CD14-positive monocyte (primary cell): ENCODE measurements around the gene SLC44A4. TPM values are rescaled to one million over a fixed set of nuclear protein-coding genes. Genes with fewer than 3 reads are reported as not detected.
A peak's percentile ranks its signal among the peaks of the same experiment; 100 is the strongest.

Experiments used
- DNase-seq, 3 donors: peaks; one replicate each; pipeline ENCODE4 v3.0.0-alpha.2; 2011 to 2022
- H2AFZ ChIP-seq: 2 replicates; pipeline ENCODE4 v1.6.0; 2012; ENCODE audit warnings: mild to moderate bottlenecking, low read depth, low read length, inconsistent platforms; ENCODE audit not compliant: insufficient read depth, poor library complexity, severe bottlenecking
- H3K27ac ChIP-seq, 2 donors: 1 replicate in 1 of 2; 2 replicates in 1 of 2; pipeline ENCODE4 v1.5.1; 2012 to 2013; ENCODE audit warnings: low read length in 2 of 2, control low read depth in 1 of 2, inconsistent platforms in 1 of 2, low read depth in 1 of 2, mild to moderate bottlenecking in 1 of 2
- H3K27me3 ChIP-seq, 2 donors: one replicate each; pipeline versions ENCODE4 v1.6.0 to v1.6.1; 2011 to 2013; ENCODE audit warnings: low read length in 2 of 2; ENCODE audit not compliant: control insufficient read depth in 2 of 2, insufficient read depth in 2 of 2
- H3K36me3 ChIP-seq, 2 donors: replicated peaks in 1 of 2; 1 replicate in 1 of 2; 2 replicates in 1 of 2; pipeline versions ENCODE4 v1.5.1 to v1.6.1; 2012 to 2013; ENCODE audit warnings: low read length in 2 of 2, control low read depth in 1 of 2, inconsistent platforms in 1 of 2, mild to moderate bottlenecking in 1 of 2; ENCODE audit not compliant: insufficient read depth in 2 of 2, control insufficient read depth in 1 of 2
- H3K4me1 ChIP-seq, 2 donors: 1 replicate in 1 of 2; 2 replicates in 1 of 2; pipeline versions ENCODE4 v1.5.1 to v1.6.1; 2012 to 2013; ENCODE audit warnings: low read length in 2 of 2, control low read depth in 1 of 2, inconsistent platforms in 1 of 2, mild to moderate bottlenecking in 1 of 2, moderate library complexity in 1 of 2; ENCODE audit not compliant: insufficient read depth in 2 of 2, control insufficient read depth in 1 of 2
- H3K4me2 ChIP-seq: replicated peaks from 2 replicates; pipeline ENCODE3; 2012; ENCODE audit warnings: low read length, moderate library complexity, mild to moderate bottlenecking; ENCODE audit not compliant: poor library complexity, severe bottlenecking; ENCODE audit errors: extremely low read depth
- H3K4me3 ChIP-seq, 3 experiments: fragments of 200-600 bp in 1 of 3; sonication (generic) in 1 of 3; replicated peaks in 1 of 3; 1 replicate in 2 of 3; 2 replicates in 1 of 3; pipeline ENCODE4 v1.5.1; 2011 to 2013; ENCODE audit warnings: low read length in 3 of 3, mild to moderate bottlenecking in 3 of 3, control low read depth in 2 of 3, low read depth in 2 of 3, inconsistent platforms in 1 of 3, moderate library complexity in 1 of 3
- H3K79me2 ChIP-seq: 2 replicates; pipeline ENCODE4 v1.6.0; 2012; ENCODE audit warnings: mild to moderate bottlenecking, control low read depth, inconsistent platforms, low read length, moderate library complexity; ENCODE audit not compliant: insufficient read depth
- H3K9ac ChIP-seq: 2 replicates; pipeline ENCODE4 v1.6.0; 2017; ENCODE audit warnings: low read length, mild to moderate bottlenecking; ENCODE audit not compliant: insufficient read depth, poor library complexity, severe bottlenecking
- H3K9me3 ChIP-seq, 2 donors: replicated peaks in 1 of 2; 1 replicate in 1 of 2; 2 replicates in 1 of 2; pipeline versions ENCODE4 v1.5.1 to v1.6.1; 2012 to 2013; ENCODE audit warnings: low read length in 2 of 2, control low read depth in 1 of 2; ENCODE audit not compliant: control insufficient read depth in 1 of 2, insufficient read depth in 1 of 2
- H4K20me1 ChIP-seq: 2 replicates; pipeline ENCODE4 v1.6.0; 2012; ENCODE audit warnings: mild to moderate bottlenecking, low read length, control low read depth, moderate library complexity; ENCODE audit not compliant: insufficient read depth
- H3K27ac Mint-ChIP-seq, 7 donors: one replicate each; pipeline ENCODE4 v1.8.0; 2020; ENCODE audit warnings: mild to moderate bottlenecking in 7 of 7, mixed read lengths in 7 of 7, moderate library complexity in 6 of 7, inconsistent platforms in 2 of 7
- H3K27me3 Mint-ChIP-seq, 3 donors: one replicate each; pipeline ENCODE4 v1.8.0; 2021 to 2022; ENCODE audit warnings: low read depth in 3 of 3, mild to moderate bottlenecking in 3 of 3, mixed read lengths in 3 of 3, moderate library complexity in 3 of 3, inconsistent platforms in 1 of 3
- H3K36me3 Mint-ChIP-seq, 2 donors: one replicate each; pipeline ENCODE4 v1.8.0; 2020; ENCODE audit warnings: mixed read lengths in 2 of 2, inconsistent platforms in 1 of 2, mild to moderate bottlenecking in 1 of 2
- H3K4me1 Mint-ChIP-seq: one replicate; pipeline ENCODE4 v1.8.0; 2020; ENCODE audit warnings: mild to moderate bottlenecking, mixed read lengths
- H3K4me3 Mint-ChIP-seq, 2 donors: one replicate each; pipeline ENCODE4 v1.8.0; 2020; ENCODE audit warnings: mild to moderate bottlenecking in 2 of 2, mixed read lengths in 2 of 2, moderate library complexity in 1 of 2
- H3K9me3 Mint-ChIP-seq, 7 donors: one replicate each; pipeline ENCODE4 v1.8.0; 2020 to 2022; ENCODE audit warnings: mixed read lengths in 7 of 7, mild to moderate bottlenecking in 6 of 7, moderate library complexity in 6 of 7, inconsistent platforms in 2 of 7
- CTCF ChIP-seq: fragments of 200-600 bp; IDR thresholded peaks from one replicate; pipeline ENCODE4 v1.8.0; 2022; ENCODE audit warnings: antibody characterized with exemption, mild to moderate bottlenecking
- WGBS: methylation state at CpG from one replicate; pipeline ENCODE4 v1.1.5; 2013; ENCODE audit warnings: missing lambda C conversion rate; ENCODE audit not compliant: insufficient coverage; 5-methylcytosine and 5-hydroxymethylcytosine counted together
- intact Hi-C, 2 donors: fragments of 100-400 bp; cut with micrococcal nuclease; formaldehyde crosslinking; loops; one replicate each; pipeline versions ENCODE4 v1.15.0 to v1.15.1; 2023
- polyA plus RNA-seq, 3 donors: library from polyadenylated mRNA; depleted of rRNA in 1 of 3; unstranded in 2 of 3; stranded (reverse) in 1 of 3; fragments of 300-500 nt in 2 of 3; fragments of >200 nt in 1 of 3; fragmentation: Illumina TruSeq in 2 of 3; gene quantifications; 1 replicate in 2 of 3; 2 replicates in 1 of 3; pipeline ENCODE4 v1.2.3, GENCODE V29; 2012 to 2021

Gene SLC44A4
- polyA plus RNA-seq, 3 donors, result 0.09 TPM; not detected in 2

GRCh38 chr6:31861919-31862343 lies 16.9 kb downstream of the SLC44A4 start:
- Mint-ChIP-seq H3K4me3 (peak overlapping the region; percentile 94 to 98), H3K4me1 (peaks cover 23% of the 10 kb centered on the region), H3K9me3 (peaks cover 0 to 2% (median 0%) of the 10 kb centered on the region in 7 donors), H3K27me3 (peaks cover 0 to 2% (median 2%) of the 10 kb centered on the region in 3 donors), H3K27ac (peak overlapping the region; percentile 93 to 98 (median 96)), H3K36me3 (peaks cover 33 to 46% of the 10 kb centered on the region in 2 donors)
- Histone ChIP-seq H3K9me3 (no peaks in the 10 kb centered on the region), H3K79me2 (peaks cover 16% of the 10 kb centered on the region), H3K36me3 (peaks cover 35 to 44% of the 10 kb centered on the region in 2 donors), H2AFZ (peak overlapping the region; percentile 80), H3K27me3 (no peaks in the 10 kb centered on the region), H3K27ac (peak overlapping the region; percentile 72 to 89), H3K4me1 (peaks cover 22 to 28% of the 10 kb centered on the region in 2 donors), H4K20me1 (peaks cover 6% of the 10 kb centered on the region), H3K4me3 (peak overlapping the region; percentile 55 to 97 (median 85)), H3K9ac (peak overlapping the region; percentile 83), H3K4me2 (peak overlapping the region; percentile 84)
- intact Hi-C loops, result loop anchor here (2.0 to 10.0 kb wide), 3 partner anchors 25 to 317 kb away; partner anchors contain the start of genes ATP6V1G2 (in 1 of the 2), DDX39B (in 1 of the 2), EHMT2 (in 1 of the 2) and NFKBIL1 (in 1 of the 2)
- TF ChIP-seq CTCF, result no peak
- DNase-seq, result no peak
- WGBS, result 42% methylated on average over 16 of the region's 17 CpGs

GRCh38 chr6:31861150-31861549 lies 17.6 kb downstream of the SLC44A4 start:
- no peaks in the 10 kb centered on the region for H3K9me3 ChIP-seq
- no peaks in the 10 kb centered on the region for H3K27me3 ChIP-seq
- H3K4me3 ChIP-seq, result no peak overlapping the region
- H3K4me2 ChIP-seq, result no peak overlapping the region
- H3K36me3 ChIP-seq, result peaks cover 36 to 47% of the 10 kb centered on the region in 2 donors
- intact Hi-C loops, result loop anchor here (5.0 to 10.0 kb wide), 2 partner anchors 36 to 316 kb away; partner anchors contain the start of genes ATP6V1G2 (in 1 of the 2), DDX39B (in 1 of the 2), EHMT2 (in 1 of the 2) and NFKBIL1 (in 1 of the 2)
- Mint-ChIP-seq H3K27ac (peak overlapping the region in 3 of 7 donors; percentile 7 to 50 (median 28)), H3K27me3 (peaks cover 0 to 2% (median 2%) of the 10 kb centered on the region in 3 donors), H3K36me3 (peaks cover 35 to 53% of the 10 kb centered on the region in 2 donors), H3K4me3 (no peak overlapping the region), H3K9me3 (peaks cover 0 to 2% (median 0%) of the 10 kb centered on the region in 7 donors), H3K4me1 (peaks cover 23% of the 10 kb centered on the region)
- WGBS, result 93% methylated on average over 3 of the region's 7 CpGs
- H2AFZ ChIP-seq, result no peak overlapping the region
- peaks cover 6% of the 10 kb centered on the region for H4K20me1 ChIP-seq
- H3K4me1 ChIP-seq, result peaks cover 22 to 28% of the 10 kb centered on the region in 2 donors
- no peak for TF ChIP-seq CTCF
- no peak overlapping the region for H3K9ac ChIP-seq
- H3K79me2 ChIP-seq, result peaks cover 16% of the 10 kb centered on the region
- DNase-seq, result no peak
- H3K27ac ChIP-seq, result no peak overlapping the region
